Muscle layer of colon (tissue), 2 donors: ENCODE measurements around the gene CCDC9B.

ENCODE experiments used
- H3K27ac ChIP-seq: one replicate; pipeline ENCODE4 v1.7.0; 2013; ENCODE audit warnings: low read depth, mild to moderate bottlenecking, low read length, moderate library complexity
- H3K27me3 ChIP-seq, 2 donors: one replicate each; pipeline ENCODE4 v1.7.0; 2013; ENCODE audit warnings: low read length in 2 of 2, mild to moderate bottlenecking in 2 of 2; ENCODE audit not compliant: insufficient read depth in 2 of 2, control insufficient read depth in 1 of 2
- H3K36me3 ChIP-seq: one replicate; pipeline ENCODE4 v1.7.0; 2013; ENCODE audit warnings: mild to moderate bottlenecking, low read length; ENCODE audit not compliant: insufficient read depth
- H3K4me1 ChIP-seq: one replicate; pipeline ENCODE4 v1.7.0; 2013; ENCODE audit warnings: mild to moderate bottlenecking, low read length; ENCODE audit not compliant: insufficient read depth
- H3K4me3 ChIP-seq, 2 donors: one replicate each; pipeline ENCODE4 v1.7.0; 2013; ENCODE audit warnings: low read length in 2 of 2, low read depth in 1 of 2, mild to moderate bottlenecking in 1 of 2, moderate library complexity in 1 of 2
- H3K9ac ChIP-seq: one replicate; pipeline ENCODE4 v1.7.0; 2013; ENCODE audit warnings: low read length
- H3K9me3 ChIP-seq: one replicate; pipeline ENCODE4 v1.7.0; 2013; ENCODE audit warnings: mild to moderate bottlenecking, low read length
- donor health status: abdominal sarcoma.
- donor health status: Adenocarcinoma of cecum.

CCDC9B gene

DNA sequence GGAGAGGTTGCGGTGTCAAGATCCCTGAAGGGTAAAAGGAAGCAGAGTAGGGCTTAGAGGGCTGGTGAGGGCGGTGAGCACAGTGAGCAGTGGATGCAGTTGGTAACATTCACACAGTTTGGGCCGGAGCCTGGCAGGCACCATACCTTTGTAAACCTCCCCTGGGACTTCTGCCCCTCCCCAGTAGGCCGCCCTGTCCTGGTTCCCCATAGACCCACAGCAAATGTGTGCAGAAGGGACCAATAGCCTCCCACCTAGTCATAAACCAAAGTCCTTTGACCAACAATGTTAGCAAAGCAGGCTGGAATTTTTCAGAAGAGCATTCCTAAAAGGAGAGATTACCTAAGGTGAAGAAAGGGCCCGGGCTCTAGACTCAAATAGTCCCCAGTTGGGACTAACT is 8.4 kb upstream of the CCDC9B start:
- Histone ChIP-seq H3K36me3 (no peaks in the 10 kb centered on the region), H3K4me1 (peaks cover 3% of the 10 kb centered on the region), H3K4me3 (no peak overlapping the region), H3K27me3 (no peaks in the 10 kb centered on the region), H3K9me3 (no peaks in the 10 kb centered on the region), H3K9ac (no peak overlapping the region), H3K27ac (no peak overlapping the region)

DNA sequence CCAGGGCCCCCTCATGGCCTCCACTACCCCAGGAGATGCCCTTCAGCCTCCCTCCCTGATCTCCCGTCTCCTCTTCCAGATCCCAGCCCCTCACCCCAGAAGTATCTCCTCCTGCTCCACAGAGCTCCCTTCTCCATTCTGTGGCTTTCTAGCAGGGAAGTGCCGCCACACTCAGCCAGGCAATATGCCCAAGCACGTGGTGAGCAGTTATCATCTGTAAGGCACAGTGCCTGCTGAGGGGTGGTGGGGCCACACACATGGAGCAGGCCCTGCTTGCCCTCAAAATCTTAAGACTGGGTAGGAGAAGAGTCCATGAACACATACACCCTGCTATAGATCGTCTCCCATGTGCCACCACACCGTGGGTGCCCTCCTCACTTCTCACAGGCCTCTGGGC is 7.7 kb upstream of the CCDC9B start:
- no peak overlapping the region for H3K27ac ChIP-seq
- H3K27me3 ChIP-seq = no peaks in the 10 kb centered on the region
- H3K4me3 ChIP-seq = no peak overlapping the region
- H3K9ac ChIP-seq = no peak overlapping the region
- peaks cover 10% of the 10 kb centered on the region for H3K4me1 ChIP-seq
- H3K9me3 ChIP-seq = no peaks in the 10 kb centered on the region
- H3K36me3 ChIP-seq = no peaks in the 10 kb centered on the region

DNA sequence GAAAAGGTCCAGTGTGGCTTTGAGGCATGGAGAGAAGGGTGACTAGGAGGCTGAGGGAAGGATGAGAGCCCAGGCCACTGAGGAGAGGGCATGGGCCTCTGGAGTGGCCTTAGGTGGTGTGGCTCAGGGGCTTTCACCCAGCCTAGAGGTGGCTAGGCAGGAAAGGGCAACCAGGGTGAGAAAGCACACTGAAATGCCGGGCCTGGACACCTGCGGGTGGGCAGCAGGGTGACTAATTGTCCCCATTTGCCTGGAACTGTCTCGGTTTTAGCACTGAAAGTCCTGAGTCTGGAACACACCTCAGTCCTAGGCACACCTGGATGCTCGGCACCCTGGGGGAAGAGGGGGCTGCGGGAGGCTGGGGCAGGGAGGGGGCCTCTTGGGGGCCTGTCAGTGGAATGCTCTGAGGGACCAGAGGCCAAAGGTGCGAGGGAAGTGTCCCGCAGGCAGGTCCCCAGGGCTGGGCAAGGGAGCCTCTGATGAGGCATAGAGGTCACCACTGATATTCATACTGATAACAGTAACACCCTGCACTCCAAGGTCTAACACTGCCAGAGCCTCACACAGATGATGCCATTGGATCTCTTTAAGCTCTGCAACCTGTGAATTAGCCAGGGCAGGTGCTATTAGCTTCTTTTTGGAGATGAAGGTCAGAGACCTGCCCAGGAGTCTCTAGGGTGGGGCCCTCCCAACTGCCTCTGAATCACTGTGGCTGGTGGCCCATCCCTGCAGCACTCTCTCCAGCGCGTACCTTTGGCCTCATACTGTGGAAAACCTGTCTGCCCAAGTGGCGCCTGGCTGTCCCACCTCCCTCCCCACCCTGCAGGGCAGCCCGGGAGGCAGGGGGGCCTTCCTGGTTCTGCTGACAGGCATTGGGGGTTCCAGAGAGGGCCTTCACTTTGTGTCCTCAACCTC is 7.1 kb upstream of the CCDC9B start:
- peaks cover 17% of the 10 kb centered on the region for H3K4me1 ChIP-seq
- no peak overlapping the region for H3K9ac ChIP-seq
- no peak overlapping the region for H3K4me3 ChIP-seq
- no peaks in the 10 kb centered on the region for H3K9me3 ChIP-seq
- H3K27ac ChIP-seq = no peak overlapping the region
- no peaks in the 10 kb centered on the region for H3K27me3 ChIP-seq
- no peaks in the 10 kb centered on the region for H3K36me3 ChIP-seq

DNA sequence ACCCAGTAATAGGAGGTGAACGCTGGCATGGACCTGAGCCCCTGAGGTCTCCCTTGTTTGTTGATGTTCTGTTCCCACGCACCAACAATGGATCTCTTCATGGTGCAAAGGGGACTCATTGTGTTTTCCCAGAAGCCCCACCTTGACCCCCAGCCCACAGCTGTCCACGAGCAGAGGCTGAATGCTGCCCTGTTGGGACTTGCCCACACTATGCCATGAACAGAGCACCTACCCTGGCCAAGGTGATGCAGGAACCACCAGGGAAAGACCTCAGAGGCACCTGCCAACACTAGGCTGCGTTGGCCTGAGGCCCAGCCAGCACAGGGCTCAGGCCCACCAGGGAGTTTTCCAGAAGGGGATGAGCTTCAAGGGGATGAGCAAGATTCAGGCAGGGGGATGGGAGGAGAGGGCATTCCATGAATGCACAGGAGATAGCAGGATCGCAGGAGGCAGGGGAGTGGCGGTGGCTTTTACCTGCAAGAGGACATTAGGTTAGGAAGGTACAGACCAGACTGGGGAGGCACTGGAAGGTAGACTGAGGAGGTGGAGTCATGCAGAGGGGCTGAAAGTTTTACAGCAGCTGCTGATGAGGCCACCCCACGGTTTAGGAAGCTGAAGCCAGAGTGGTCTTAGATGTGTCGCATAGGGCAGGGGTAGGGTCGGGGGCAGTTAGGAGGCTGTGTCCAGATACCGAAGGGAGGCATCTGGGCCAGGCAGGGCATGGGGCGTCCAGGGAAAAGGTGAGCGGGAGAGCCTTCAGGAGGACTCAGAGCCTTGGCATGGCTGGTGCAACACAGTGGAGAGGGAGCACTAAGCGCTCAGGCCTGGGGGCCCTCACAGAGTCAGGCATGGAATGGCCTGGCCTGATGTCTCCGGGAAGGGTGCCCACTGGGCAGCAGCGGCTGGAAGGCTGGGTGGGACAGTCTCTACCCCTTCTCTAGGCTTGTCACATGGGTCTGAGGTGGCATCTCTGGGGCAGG is 6.1 kb upstream of the CCDC9B start:
- H3K27me3 ChIP-seq = no peaks in the 10 kb centered on the region
- no peaks in the 10 kb centered on the region for H3K36me3 ChIP-seq
- no peak overlapping the region for H3K27ac ChIP-seq
- H3K9ac ChIP-seq = no peak overlapping the region
- peaks cover 20% of the 10 kb centered on the region for H3K4me1 ChIP-seq
- H3K9me3 ChIP-seq = no peaks in the 10 kb centered on the region
- no peak overlapping the region for H3K4me3 ChIP-seq

DNA sequence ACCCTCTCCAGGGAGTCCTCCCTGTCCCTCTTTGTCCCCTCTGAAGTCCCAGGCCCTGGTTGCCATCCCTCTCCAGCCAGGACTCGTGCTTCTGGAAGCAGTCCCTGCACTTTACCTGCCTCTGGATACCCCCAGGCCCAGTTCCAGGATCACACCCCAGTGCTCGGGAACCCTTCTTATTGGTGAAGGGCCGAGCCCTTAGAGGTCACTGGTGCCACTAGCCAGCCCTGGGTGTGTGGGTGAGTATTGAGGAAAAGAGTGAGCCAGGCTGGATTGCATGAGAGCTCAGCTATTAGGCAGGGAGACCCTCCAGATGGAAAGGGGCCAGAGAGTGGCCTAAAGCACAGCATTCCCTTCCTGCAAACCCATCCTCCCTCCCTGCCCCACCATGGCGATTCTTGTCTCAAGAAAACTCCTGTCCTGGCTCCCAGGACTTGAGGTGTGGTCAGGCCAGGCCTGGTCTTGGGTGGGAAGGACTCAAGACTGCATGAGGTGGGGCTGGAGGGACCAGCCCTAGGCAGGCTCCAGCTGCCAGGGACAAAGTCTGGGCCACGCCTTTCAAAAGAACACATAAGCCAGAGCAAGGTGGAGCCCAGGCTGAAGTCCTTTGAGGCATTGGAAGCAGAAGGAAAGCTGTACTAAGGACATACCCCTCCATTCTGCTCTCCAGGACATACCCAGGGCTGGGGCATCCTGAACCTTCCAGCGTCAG is 5.3 kb upstream of the CCDC9B start:
- no peak overlapping the region for H3K9ac ChIP-seq

DNA sequence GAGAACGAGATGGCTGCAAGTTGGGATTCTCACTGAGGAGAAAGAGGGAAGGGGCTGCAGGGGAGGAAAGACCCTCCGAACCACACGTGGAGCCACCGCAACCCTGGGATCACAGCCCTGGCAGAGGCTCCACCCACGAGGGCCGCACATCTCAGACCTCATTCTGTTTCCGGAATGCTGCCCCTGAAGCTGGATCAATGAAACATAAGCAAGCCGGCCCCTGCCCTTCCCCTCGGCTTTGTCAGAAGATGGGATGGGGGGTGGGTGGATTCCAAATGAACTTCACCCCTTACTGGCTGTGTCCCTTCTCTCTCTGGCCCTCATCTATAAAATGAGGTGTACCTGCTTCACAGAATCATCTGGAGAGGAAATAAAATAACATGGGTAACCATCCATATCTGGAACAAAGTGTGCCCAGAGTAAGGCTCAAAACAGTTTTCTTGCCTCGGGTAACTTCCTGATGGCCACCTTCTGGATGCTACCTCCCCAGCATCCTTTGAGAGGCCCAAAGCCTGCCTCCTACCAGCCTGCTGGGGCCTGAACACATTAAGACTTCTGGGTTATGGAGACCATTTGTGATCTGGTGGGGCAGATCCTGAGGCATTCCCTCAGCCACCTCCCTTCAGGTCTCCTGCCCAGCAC is 4.6 kb upstream of the CCDC9B start:
- H3K4me3 ChIP-seq = no peak overlapping the region
- H3K36me3 ChIP-seq = no peaks in the 10 kb centered on the region
- H3K9ac ChIP-seq = no peak overlapping the region
- H3K9me3 ChIP-seq = no peaks in the 10 kb centered on the region
- H3K27me3 ChIP-seq = no peaks in the 10 kb centered on the region
- H3K27ac ChIP-seq = no peak overlapping the region
- peaks cover 32% of the 10 kb centered on the region for H3K4me1 ChIP-seq

More for the DNA sequence above, 5.3 kb upstream of the CCDC9B start:
- no peaks in the 10 kb centered on the region for H3K9me3 ChIP-seq
- H3K27ac ChIP-seq = no peak overlapping the region
- peaks cover 27% of the 10 kb centered on the region for H3K4me1 ChIP-seq
- H3K27me3 ChIP-seq = no peaks in the 10 kb centered on the region
- H3K4me3 ChIP-seq = no peak overlapping the region
- H3K36me3 ChIP-seq = no peaks in the 10 kb centered on the region

DNA sequence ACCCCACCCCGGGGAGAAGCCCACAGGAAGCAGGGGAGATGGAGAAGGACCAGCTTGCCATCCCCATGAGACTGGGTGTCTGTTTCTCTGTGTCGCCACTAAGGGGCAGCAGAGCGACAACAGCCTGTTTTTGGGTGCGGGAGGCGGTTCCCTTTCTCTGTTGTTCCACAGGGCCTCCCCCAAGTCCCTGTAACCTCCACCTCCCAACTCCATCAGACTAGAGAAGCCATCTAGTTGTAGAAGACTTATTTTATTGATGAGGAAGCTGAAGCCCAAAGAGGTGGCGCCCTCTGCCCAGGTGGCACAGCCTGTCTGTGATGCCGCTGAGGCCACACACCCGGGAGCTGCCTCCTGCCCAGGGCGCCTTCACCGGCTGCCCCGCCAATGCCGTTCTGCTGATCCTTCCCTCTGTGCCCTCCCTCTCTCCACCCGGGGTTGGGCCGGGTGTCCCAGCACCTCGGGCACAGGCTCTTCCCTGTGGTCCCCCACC is 3.9 kb upstream of the CCDC9B start:
- no peaks in the 10 kb centered on the region for H3K27me3 ChIP-seq
- no peak overlapping the region for H3K27ac ChIP-seq
- no peak overlapping the region for H3K9ac ChIP-seq
- H3K4me1 ChIP-seq = peaks cover 39% of the 10 kb centered on the region
- peak overlapping the region in 1 of 2 donors; percentile 13 for H3K4me3 ChIP-seq
- no peaks in the 10 kb centered on the region for H3K9me3 ChIP-seq
- no peaks in the 10 kb centered on the region for H3K36me3 ChIP-seq

DNA sequence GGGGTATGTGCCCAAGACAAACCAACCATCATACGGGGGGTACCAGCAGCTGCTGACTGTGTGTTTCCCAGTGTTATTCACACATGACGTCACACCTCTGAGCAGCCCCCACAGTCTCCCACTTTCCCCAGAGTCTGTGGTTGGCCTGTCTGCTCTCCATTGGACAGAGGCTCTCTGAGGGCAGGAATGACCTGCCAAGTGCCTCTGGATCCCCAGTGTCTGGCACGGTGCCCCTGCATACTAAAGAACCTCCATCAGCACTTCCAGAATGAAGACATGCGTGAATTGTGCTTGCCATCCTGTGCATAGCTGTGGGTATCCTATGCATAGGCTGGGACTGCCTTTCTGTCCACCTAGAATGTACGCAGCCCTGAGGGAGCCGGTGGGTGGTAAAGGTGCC is 3.5 kb upstream of the CCDC9B start:
- Histone ChIP-seq H3K4me1 (peaks cover 43% of the 10 kb centered on the region), H3K9me3 (no peaks in the 10 kb centered on the region), H3K9ac (no peak overlapping the region), H3K4me3 (peak overlapping the region in 1 of 2 donors; percentile 13), H3K27me3 (no peaks in the 10 kb centered on the region), H3K27ac (no peak overlapping the region), H3K36me3 (no peaks in the 10 kb centered on the region)

DNA sequence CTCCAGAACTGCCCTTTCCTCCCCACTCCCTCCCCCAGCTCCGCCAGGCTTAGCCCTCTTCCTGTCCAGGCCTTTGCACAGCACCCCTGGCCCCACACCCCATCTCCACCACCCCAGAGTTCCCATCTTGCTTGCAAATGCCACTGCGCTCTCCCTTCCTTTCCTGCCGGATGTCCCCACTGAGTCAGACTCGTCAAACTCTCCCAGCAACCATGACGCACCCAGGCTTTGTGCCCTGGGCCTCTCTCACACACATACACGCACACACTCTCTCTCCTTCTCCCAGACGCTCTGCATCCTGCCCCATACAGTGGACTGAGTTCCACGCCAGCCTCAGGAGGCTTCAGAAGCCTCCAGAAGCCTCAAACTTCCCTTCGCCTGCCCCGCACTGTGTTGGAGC is 2.8 kb upstream of the CCDC9B start:
- no peak overlapping the region for H3K9ac ChIP-seq
- no peaks in the 10 kb centered on the region for H3K9me3 ChIP-seq
- H3K36me3 ChIP-seq = no peaks in the 10 kb centered on the region
- peaks cover 50% of the 10 kb centered on the region for H3K4me1 ChIP-seq
- H3K27ac ChIP-seq = peak overlapping the region; percentile 81
- no peaks in the 10 kb centered on the region for H3K27me3 ChIP-seq
- H3K4me3 ChIP-seq = no peak overlapping the region

DNA sequence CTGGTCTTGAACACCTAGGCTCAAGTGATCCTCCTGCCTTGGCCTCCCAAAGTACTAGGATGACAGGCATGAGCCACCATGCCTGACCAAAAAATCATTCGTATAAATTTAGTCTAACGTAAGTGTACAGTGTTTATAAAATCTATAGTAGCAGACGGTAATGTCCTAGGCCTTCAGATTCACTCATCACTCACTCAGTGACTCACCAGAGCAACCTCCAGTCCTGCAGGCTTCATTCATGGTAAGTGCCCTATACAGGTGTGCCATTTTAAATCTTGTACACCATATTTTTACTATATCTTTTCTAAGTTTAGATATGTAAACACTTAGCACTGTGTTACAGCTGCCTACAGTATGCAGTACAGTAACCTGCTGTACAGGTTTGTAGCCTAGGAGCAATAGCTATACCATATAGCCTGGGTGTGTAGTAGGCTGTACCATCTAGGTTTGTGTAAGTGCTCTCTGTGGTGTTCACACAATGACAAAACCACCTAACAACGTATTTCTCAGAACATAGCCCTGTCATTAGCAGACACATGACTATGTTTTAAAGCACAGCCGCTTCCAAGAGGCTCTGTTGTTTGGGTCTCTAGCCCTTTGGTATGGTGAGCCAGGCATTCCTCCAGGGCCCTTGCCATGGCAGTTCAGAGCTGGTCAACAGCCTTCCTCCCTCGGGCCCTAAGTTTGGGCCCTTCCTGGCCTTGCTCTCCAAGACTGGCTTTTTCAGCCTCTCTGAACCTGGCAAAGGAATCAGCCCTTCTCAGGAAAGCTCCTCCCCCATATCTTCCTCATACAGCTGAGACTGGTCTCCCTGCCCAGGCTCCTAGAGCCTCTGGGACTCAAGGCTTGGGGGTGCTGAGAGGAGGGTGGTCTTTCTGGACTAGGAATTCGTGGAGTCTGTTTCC is 1.9 kb upstream of the CCDC9B start:
- Histone ChIP-seq H3K36me3 (no peaks in the 10 kb centered on the region), H3K9me3 (no peaks in the 10 kb centered on the region), H3K27me3 (no peaks in the 10 kb centered on the region), H3K9ac (no peak overlapping the region), H3K4me1 (peaks cover 58% of the 10 kb centered on the region), H3K27ac (peak overlapping the region; percentile 81), H3K4me3 (no peak overlapping the region)
